ENCODE results near the gene SAP130. TPM values are rescaled to one million over a fixed set of nuclear protein-coding genes. Genes with fewer than 3 reads are reported as not detected.

SAP130 gene
- total RNA-seq, 4 donors from 2014 or later: 6.1 to 14.2 (median 10.6) TPM

GRCh38 chr2:127984551-127984950 is 43.3 kb downstream of the SAP130 start:
- TF ChIP-seq CTCF (IDR thresholded peaks at IDR 0.05) (no peak), EP300 (IDR thresholded peaks at IDR 0.05) (no peak), POLR2A (IDR thresholded peaks at IDR 0.05) (no peak)
- Histone ChIP-seq H3K4me1 (no peaks in the 10 kb centered on the region), H3K4me3 (no peak overlapping the region), H3K27me3 (no peaks in the 10 kb centered on the region), H3K9me3 (no peaks in the 10 kb centered on the region), H3K36me3 (peaks cover 0 to 85% (median 19%) of the 10 kb centered on the region in 3 donors), H3K27ac (no peak overlapping the region)
- no peak for DNase-seq (ENCODE audit: low spot score in 2 of 2)
- WGBS, 2 donors: 84 to 85% methylated on average over 3 of the region's 3 CpGs

DNA sequence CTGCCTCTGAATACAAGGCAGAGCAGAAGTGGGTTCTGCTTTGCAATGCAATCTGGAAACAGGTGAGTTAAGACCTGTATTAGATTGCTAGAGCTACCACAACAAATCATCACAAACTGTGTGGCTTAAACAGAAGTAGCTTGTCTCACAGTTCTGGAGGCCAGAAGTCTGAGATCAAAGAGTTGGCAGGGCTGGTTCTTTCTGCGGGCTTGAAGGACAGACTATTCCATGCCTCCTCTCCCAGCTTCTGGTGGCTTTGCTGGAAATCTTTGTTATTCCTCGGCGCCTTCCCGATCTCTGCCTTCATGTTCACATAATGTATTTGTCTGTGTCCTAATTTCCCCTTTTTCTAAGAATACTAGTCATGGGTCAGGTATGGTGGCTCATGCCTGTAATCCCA is 58.4 kb downstream of the SAP130 start:
- TF ChIP-seq CTCF (IDR thresholded peaks at IDR 0.05): no peak
- no peak for TF ChIP-seq EP300 (IDR thresholded peaks at IDR 0.05)
- no peak for TF ChIP-seq POLR2A (IDR thresholded peaks at IDR 0.05)
- Histone ChIP-seq H3K4me1 (no peaks in the 10 kb centered on the region), H3K27ac (no peak overlapping the region), H3K9me3 (no peaks in the 10 kb centered on the region), H3K36me3 (peaks cover 0 to 91% (median 0%) of the 10 kb centered on the region in 3 donors), H3K4me3 (no peak overlapping the region), H3K27me3 (no peaks in the 10 kb centered on the region)
- DNase-seq (ENCODE audit: low spot score in 2 of 2): no peak
- 91 to 97% methylated on average over 4 of the region's 4 CpGs for WGBS, 2 donors

DNA sequence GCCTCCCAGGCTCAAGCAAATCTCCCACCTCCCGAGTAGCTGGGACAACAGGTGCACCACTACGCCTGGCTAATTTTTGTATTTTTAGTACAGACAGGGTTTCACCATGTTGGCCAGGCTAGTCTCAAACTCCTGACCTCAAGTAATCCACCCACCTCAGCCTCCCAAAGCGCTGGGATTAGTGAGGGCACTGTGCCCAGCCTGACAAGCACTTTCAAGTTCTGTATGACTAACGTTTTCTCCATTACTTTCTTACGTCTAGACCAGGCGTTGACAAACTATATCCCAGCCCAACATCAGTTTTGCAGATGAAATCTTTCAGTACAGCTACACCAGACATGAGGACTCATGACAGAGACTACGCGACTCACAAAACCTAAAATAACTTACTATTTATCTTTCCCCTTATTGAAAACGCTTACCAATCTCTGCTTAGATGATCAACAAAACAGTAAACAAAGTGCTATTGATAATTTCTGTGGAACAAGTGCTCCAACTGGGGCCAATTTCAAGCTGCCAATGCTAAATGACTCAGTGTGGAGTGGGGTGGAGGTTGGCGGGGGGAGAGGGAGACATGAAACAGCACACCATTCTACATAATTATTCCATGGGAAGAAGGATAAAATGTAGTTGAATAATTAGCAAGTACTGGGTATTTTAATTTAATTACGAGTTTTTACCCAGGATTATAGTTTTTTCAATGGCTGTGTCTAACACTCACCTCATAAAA is 59.1 kb downstream of the SAP130 start:
- TF ChIP-seq POLR2A (IDR thresholded peaks at IDR 0.05) (no peak), EP300 (IDR thresholded peaks at IDR 0.05) (no peak), CTCF (IDR thresholded peaks at IDR 0.05) (no peak)

GRCh38 chr2:127961729-127962128 is 66.1 kb downstream of the SAP130 start:
- H3K36me3 ChIP-seq: peaks cover 0 to 72% (median 5%) of the 10 kb centered on the region in 3 donors
- no peak overlapping the region for H3K4me3 ChIP-seq
- no peaks in the 10 kb centered on the region for H3K9me3 ChIP-seq
- no peak overlapping the region for H3K27ac ChIP-seq
- no peak for DNase-seq (ENCODE audit: low spot score in 2 of 2)
- WGBS, 2 donors: 83% methylated on average over 5 of the region's 5 CpGs
- H3K4me1 ChIP-seq: no peaks in the 10 kb centered on the region
- no peaks in the 10 kb centered on the region for H3K27me3 ChIP-seq
- TF ChIP-seq EP300 (IDR thresholded peaks at IDR 0.05): no peak
- TF ChIP-seq CTCF (IDR thresholded peaks at IDR 0.05): no peak
- TF ChIP-seq POLR2A (IDR thresholded peaks at IDR 0.05): no peak

More for the DNA sequence above, 59.1 kb downstream of the SAP130 start:
- Histone ChIP-seq H3K9me3 (no peaks in the 10 kb centered on the region), H3K4me1 (no peaks in the 10 kb centered on the region), H3K27me3 (no peaks in the 10 kb centered on the region), H3K27ac (no peak overlapping the region), H3K4me3 (no peak overlapping the region), H3K36me3 (peaks cover 0 to 89% (median 0%) of the 10 kb centered on the region in 3 donors)
- DNase-seq (ENCODE audit: low spot score in 2 of 2): no peak
- 84 to 87% methylated on average over 11 of the region's 11 CpGs for WGBS, 2 donors

DNA sequence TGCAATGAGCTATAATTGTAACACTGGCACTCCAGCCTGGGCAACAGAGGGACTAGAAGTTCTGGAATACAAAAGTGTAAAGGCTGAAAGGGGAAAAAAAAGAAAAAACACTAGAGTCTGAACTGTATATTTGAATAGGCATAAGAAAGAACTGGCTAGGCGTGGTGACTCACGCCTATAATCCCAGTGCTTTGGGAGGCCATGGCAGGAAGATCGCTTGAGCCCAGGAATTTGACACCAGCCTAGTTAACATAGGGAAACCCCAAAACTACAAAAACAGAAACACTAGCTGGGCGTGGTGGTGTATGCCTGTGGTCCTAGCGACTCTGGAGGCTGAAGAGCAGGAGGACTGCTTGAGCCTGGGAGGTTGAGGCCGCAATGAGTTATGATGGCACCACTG is 70.6 kb downstream of the SAP130 start:
- no peaks in the 10 kb centered on the region for H3K4me1 ChIP-seq
- peaks cover 0 to 65% (median 0%) of the 10 kb centered on the region in 3 donors for H3K36me3 ChIP-seq
- no peaks in the 10 kb centered on the region for H3K27me3 ChIP-seq
- 94 to 97% methylated on average over 6 of the region's 6 CpGs for WGBS, 2 donors
- TF ChIP-seq POLR2A (IDR thresholded peaks at IDR 0.05) (no peak), CTCF (IDR thresholded peaks at IDR 0.05) (no peak), EP300 (IDR thresholded peaks at IDR 0.05) (no peak)
- H3K4me3 ChIP-seq: no peak overlapping the region
- no peaks in the 10 kb centered on the region for H3K9me3 ChIP-seq
- no peak overlapping the region for H3K27ac ChIP-seq
- no peak for DNase-seq (ENCODE audit: low spot score in 2 of 2)
